HG03460 (cell line): ENCODE data around the gene POLG.
A peak's percentile ranks its signal among the peaks of the same experiment; 100 is the strongest.

Experiments used
- ATAC-seq: cut with Tn5 transposase; IDR thresholded peaks from one replicate; pipeline ENCODE4 v1.9.1; 2021; ENCODE audit not compliant: unreplicated experiment

The POLG gene

DNA sequence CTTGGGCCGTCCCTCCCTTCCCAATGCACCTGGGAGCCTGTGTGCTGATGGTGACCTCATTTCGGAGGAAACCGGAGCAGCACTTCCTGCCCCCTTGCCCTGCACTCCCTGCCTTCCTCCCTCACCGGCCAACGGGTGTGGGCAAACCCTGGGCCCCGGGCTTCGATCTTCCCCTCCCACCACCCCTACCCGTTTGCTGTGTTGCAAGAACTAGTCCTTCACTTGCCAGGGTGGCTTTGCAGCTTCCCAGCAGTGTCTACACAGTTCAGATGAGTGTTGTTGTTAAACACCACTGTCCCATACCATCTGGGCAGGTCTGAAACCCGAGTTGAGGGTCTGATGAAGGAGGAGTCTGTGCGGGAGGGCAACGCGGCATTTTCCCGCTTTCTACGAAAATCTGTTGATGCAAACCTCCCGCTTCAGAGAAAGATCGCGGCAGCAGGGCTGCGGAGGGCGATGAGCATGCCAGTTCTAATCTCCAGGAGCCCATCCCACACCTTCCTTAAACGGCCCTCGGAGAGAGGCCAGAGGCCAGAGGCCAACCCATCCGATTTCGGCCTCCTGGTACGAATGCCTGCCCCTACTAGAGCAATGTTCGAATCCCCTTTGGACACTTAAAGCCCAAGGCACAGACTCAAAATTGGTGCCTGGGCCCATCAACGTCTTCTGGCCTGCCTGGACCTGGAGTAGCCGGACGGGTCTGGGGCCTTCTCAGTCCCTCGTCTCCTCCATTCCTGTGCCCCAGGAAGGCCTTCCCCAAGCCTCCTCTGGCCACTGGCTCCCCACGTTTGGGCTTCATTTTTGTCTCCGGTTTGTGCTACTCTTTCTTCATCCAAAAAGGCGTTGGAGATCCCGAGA is 35.7 kb upstream of the POLG start:
- ATAC-seq: no peak

DNA sequence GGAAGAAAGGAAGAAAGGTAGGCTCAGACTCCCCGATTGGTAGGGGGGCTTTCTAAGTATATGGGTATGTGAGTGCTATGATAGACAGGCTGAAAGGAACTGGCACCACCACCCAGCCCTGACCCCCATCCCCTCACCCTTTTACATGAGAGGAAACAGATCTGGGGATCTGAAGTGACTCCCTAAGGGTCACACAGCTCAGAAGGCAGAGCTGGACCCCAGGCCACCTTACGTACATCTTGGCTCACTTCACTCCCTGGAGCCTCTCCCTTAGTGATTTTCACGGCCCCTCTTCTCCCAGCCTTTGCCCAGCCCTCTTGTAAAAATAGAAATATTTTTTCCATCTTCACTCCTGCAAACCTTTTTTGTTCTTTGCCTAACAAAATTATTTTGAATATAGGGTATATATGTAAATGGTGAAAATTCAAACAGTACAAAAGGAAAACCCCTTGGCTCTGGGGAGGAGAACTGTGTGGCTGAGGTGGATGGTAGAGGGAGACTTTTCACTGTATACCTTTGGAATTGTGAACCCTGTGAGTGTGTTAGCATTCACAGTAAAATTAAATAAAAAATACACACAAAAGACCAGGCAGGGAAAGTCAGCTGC is 34.8 kb upstream of the POLG start:
- ATAC-seq: no peak

DNA sequence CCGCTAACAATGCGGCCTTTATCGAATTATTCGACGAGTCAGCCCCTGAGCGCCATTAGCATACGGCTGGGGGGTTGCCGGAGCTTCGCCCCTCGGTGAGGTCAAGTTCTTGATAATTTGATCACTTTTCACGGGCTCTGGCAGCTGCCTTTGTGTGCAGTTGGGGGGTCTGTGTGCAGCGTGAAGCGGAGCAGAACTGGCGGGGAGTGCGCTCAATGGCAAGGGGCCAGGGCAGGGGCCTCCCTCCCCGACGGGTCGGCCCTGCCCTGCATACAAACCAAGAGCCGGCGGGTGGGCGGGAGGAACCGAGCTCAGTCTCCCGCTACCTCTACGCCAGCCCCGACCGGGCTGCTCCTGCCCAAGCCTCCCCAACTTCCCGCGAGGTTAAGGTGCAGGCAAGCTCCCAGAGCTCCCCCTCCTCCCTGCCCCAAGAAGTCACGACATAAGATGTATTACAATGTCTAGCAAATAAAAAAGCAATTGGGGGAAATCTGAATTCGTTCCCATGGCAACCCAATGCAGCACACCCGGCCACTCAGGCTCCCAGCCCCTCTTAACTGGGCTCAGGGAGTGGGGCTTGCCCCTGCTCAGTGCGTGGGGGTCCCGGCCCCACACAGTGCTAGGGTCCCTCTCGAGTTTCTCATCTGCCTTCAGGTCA is 34.1 kb upstream of the POLG start:
- ATAC-seq: no peak

DNA sequence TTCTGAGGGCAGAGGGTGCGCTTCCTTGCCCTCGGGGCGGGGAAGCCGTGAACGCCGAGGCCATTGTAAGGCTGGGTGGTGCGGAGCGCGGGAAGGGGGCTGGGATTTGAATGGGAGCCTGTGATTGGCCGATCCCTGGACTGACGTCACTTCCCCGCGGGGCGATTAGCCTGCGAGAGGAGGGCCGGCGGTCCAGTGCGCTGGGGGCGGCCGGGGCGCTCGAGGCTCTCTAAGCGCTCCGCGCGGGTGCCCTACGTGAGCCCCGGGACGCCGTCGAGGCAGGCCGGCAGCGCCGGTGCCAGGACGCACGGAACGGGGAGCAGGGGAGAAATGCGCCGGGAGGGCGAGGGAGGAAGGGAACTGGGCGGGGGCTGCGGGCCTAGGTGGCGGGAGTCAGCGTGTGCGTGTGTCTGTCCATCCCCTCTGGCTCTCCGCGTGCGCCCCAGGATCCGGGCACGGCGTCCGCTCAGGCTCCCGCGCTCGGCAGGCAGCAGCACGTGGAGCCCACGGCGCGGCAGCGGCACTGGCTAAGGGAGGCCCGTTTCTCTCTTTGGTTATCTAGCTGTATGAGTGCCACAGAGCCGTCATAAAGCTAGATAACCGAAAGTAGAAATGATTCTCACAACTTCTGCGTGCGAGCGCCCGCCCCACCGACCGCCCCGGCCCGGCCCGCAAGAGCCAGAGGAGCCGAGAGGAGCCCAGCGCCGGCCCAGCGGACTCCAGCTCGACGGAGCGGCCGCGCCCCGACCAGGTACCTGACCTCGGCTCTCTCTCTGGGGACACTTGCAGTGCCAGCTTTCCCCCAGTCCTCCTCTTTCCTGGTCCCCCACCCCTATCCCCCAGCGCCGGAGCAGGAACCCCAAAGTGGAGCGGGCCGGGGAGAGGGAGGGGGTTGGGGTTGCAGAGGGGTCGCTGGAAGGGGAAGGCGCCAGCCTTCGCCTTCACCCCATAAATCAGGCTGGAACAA is 33.1 kb upstream of the POLG start:
- no peak for ATAC-seq

DNA sequence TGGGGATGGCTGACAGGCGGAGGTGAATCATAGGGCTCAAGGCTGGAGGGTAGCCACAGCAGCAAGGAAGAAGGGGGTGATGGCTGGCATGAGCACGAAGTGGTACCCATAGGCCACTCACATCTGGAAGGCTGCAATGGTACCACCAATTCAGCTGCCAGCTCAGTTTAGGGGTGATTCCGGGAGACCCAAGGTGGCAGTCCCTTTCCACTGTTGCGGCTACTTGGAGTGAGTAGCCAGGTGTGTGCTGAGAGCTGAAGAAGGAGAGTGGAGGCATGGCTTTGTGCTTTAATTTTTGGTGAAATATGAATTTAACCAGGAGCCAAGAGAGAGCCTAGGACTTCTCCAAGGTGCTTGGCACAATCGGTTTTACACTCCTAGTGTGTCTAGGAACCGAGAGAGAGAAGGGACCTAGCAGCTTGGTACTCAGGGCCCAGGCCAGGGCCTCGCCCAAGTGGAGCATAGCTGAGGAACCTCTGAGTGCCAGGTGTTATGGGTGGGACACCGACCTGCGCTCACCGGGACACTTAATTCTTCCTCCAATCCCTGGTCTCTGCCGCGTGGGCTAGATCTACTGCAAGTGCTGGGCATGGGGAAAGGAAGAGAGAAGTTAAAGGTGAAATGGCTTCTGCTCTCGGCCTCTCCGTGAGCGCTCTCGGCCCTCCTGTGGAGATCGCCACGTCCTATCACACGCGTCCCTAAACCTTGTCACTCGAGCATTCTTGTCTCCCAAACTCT is 32.2 kb upstream of the POLG start:
- ATAC-seq: no peak

DNA sequence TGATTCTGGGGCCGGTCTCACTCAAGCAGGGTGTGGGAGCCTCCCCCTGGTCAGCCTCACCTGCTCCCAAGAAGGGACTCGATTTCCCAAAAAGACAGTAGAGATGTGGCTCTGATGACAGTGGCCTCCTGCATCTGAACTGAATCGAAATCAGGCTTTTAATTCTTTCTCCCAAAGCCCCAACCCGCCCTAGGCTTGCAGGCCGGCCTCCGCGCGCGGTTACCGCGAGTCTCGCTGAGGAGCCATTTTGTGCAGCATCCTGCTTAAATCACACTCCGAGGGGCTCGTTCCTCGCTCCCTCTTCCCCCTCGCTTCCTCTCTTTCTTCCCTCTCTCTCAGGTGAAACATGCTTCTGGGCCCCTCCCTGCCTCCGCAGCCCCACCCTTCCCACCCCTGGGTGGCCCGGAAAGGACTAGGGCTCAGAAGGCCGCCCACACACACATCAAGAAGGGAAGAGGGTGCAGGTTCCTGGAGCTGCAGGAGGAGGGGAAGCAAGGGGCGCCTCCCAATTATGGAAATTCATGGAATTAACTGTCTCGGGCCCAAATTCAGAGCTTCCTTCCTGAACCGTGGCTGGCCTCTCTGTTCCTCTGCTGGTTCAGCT is 30.9 kb upstream of the POLG start:
- ATAC-seq: no peak

DNA sequence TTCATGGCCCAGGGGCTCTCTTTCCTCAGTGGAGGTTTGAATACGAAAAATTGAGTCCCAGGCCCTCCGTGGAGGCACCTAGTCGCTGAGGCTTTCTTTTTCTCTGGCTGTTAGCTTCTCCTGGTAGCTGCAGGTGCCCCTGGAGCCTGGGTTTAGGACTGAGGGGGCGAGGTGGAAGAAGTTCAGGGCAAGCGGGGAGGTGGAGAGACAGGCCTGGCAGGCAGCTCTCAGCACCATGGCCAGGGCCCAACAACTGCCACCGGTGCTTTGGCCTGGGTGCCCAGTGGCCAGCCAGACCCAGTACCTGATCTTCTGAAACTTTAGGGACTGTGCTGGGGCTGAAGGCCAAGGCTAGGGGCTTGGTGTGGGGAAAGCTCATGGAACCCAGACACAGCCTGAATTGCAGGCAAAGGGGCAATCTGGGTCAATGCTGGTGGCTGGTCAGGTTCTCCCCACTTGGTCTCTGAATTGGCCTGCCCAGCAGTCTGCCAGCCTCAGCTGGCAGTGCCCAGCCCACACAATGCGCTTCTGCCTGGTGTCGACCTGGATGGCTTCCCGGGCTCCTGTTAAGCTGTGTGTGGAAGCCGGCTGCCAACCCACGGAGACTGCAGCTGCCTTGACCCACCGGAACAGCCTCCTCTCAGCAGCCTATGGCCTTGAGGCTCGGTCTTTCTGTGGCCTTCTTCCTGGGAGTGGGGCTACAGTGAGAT is 30.3 kb upstream of the POLG start:
- ATAC-seq: no peak

DNA sequence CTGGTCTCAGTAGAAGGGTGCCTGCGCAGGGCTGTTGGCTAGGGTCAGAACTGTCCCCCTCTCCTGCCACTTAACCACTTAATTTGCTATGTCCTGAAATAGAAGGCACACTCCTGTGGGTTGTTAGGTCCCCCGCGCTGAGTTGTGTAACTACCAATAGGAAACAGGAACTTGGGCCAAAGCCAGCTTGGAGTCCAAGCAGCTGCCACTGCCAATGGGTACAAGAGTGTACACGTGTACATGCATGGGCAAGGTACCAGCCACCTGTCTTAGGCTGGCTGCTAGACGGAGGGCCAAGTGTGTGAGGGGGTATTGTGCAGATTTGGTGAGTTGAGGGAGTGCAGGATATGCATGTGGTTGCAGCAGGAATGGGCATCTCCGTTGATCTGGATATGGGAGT is 29.7 kb upstream of the POLG start:
- ATAC-seq: no peak

DNA sequence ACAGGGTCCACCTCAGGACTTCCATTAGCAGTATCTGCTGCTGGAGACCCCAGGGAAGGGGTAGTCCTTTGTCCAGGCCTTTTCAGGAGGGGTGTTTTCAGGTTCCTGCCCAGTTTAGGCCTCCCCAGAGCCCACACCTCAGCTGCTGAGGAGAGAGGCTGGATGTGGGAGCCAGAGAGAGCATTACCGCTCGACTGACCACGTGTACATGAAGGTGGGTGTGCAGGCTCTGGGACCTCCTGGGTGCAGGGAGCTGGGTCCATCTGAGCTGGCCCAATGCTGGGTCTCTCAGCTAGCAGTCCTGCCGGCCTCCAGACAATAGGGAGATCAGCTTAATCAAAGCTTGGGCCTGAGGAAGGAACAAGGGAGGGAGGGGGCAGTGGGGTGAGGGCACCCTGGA is 29.1 kb upstream of the POLG start:
- no peak for ATAC-seq

DNA sequence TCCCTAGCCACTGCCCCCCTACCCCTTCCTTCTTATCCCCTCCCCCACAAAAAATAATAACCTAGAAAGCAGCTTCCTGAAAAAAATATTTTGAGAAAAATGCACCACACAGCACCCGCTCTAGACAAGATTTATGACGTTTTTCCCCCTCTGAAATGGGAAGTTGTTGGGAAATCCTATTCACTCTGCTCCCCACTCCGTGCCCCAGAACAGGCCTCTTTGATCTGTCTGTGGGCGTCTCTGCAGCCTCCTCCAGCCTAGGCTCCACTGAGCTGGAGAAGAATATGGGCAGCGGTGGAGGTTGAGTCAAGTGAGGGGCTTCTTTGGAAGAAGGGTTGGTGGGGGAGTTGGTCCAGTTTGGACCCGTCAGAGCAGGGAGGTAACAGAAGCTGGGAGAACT is 28.5 kb upstream of the POLG start:
- no peak for ATAC-seq

DNA sequence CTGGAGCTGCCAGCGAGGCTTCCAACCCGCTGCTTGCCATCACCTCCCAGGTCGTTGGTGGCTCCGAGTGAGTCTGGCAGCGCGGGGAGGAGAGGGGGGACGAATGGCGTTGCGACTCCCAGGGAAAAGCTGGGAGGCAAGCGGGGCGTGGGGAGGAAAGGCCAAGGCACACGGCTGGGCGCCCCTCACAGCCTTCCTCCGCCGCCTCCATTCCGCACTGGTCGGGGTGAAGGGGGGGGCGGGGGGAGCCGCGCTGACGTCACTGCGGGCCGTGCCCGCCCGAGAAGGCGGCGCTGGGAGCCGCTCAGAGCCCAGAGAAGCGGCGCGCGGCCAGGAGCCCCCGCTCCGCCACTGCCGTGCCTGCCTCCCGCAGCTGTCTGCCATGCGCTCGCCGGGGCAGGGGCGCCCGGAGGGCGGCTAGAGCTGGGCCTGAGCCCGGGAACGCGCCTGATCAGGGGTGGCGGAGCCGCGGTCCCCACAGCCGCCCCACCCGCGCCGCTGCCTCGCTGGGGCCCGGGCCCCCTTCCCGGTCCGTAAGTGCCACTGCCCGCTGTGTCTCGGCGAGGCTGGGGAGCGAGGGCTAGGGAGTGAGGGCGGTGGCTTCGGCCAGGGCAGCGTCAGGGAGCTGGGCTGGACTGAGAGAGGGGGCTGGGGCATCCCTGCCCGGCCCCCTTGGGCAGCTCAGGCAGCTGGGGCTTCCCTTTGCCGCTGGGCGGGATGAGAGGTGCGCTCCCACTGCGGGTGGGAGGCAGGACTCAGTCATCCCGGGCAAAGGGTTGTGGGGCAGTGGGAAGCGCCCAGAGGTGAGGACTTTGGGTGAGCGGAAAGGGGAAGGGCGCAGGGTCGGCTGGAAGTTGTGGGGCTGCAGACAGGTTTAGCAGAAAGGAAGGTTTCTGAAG is 27.8 kb upstream of the POLG start:
- no peak for ATAC-seq

DNA sequence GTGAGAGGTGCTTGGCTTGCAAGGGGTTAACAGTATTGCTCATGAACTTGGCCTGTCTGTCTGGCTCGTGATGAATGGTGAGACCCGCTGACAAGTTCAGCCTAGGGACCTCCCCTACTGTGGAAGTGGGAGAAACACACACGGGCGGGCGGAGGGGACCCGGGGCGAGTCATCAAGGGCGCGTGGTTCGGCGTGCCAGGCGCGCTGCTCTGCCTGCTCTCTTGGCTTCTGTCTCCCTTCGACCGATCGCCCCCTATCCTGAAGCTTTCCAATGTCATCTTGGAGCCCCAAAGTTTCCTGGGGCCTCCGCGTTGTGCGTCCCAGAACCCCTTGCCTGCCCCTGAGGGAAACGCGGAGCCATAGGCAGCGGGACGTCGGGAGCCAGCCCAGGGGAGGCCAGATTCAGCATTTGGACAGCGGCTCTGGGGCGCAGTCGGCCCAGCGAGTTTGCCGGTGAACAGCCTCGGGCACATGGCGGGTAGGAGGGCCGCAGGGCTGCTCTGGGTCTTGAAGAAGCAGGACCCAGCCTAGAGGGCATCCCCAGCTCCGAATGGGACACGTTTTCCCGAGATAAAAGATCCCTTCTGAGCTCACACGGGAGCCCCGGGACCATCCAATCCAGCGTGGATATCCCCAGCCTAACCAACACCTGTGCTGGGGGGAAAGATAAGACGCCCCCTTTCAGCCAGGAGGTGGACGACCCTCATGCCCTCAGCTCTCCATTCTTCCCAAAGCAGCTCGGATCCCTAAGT is 27.0 kb upstream of the POLG start:
- ATAC-seq: no peak

DNA sequence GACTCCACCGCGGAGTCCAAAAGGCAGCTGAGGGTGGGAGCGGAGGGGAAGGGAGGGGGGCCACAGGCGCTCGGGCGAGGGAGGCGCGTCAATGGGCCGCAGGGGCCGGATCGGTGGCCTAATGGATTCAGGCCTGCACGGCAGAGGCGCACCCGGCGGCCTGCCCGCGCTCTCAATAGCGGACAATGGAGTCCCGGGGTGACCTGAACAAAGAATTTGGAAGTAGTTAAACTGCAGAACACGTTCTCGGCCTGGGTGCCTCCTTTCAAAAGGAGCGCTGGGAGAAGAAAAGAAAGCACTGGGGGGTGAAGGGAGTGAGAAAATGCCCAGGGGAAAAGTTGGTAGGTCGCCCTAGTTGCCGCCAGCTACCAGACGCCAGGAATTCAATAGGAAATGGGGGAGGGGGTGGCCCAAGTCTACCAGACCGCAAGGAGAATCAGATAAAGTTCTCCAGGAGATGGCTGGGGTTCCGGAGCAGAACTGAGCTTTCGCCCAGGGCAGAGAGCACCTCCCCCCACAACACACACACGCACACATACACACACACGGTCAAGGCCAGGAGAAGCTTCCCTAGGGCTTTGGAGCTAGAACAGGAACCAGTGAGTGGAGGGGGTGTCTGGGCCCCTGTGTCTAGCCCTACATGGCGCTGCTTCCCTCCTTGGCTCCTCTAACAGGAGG is 25.8 kb upstream of the POLG start:
- ATAC-seq: no peak

DNA sequence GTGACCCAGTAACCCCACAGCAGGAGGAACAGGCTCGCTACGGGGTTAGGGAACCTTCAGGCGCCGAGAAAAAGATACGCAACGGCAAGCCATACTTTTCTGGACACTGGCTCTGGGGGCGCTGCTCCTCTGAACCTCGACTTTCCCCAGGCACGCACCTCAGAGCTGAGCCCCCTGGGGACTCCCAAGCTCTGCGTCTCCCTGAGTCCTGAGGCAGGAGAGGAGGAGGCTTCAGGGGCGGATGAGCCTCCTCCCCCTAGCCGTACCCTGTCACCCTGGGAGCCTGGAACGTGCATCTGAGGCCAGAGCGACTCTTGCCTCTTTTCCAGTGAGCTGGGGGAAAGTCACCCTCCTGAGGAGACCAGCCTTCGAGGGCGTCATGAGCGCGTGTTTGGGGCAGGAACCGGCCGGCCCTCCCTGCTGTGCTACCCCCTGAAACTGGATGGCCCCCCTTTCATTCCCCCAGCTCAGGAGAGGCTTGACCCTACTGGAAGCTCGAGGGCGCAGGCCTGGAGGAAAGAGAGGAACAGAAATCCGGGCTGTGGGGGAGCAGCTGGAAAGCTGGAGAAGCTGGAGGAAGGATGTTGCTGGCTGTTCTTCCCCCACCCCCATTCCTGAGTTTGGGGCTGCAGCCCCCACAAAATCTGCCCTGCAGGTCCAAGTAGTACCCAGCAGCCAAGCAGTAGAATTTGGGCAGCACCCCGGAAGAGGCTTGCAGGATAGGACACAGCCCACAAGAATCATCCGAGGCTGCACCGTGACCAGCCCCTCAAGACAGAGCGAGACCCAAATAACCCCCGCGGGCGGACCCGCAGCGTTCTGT is 25.1 kb upstream of the POLG start:
- no peak for ATAC-seq

DNA sequence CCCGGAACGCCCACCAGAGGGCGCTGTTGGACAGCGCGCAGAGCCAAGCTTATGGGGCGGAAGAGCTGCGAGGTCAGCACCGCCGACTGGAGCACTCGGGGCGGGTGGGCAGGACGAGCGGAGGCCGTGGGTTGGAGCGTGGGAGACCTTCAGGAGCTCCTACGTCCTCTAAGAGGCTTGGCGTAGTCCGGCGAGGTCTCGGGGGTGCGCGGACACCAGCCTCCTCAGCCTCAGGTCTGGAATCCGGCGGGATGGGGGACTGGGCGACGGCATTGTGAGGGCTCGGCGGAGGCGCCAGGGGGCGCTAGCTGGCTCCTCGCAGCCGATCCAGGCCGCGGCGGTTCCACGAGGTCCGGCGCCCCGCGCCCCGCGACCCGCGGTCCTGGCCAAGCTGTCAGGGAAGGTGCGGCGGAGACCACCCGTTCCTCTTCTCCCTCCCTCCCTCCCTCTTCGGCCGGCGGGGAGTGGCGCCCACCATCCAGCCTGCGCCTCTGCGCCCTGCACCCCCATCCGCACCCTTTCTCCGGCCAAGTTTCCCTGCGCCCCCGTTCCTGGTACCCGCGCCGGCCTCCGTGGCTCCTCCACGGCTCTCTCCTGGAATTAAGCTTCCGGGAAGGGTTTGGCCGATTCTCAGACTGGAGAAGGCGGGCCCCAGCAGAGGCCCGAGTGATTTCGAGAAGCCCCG is 24.3 kb upstream of the POLG start:
- peak; percentile 87 for ATAC-seq

DNA sequence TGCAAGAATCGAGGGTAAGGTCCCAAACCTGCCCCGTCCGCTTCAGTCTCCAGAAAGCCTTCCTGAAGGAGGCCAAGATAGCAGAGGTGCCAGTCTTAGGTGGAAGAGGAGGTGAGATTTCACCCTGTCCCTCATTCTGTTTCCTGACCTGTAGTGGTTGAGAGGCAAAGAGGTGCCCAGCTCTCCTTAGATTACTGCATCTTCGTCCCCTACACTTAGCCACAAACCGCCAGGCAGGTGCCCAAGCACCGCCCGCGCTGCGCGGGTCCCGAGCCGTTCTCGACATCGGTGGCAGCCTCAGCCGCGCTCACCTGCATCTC is 23.8 kb upstream of the POLG start:
- ATAC-seq: no peak
